ENCODE measurements around the gene CYLD.

CYLD gene

GRCh38 chr16:50741225-50741780 lies 583 bp upstream of the CYLD start:
- no peak for TF ChIP-seq POLR2AphosphoS5 (IDR thresholded peaks at IDR 0.05; ENCODE audit: borderline replicate concordance, low read depth, low read length)
- no peak for TF ChIP-seq FOXP2 (optimal IDR thresholded peaks at IDR 0.05; ENCODE audit: control extremely low read depth, extremely low read length, insufficient read depth)
- TF ChIP-seq EZH2 (IDR thresholded peaks at IDR 0.05) = no peak
- peak overlapping the region; percentile 53 for H3K4me3 ChIP-seq
- no peak overlapping the region for H3K27ac ChIP-seq
- no peaks in the 10 kb centered on the region for H3K36me3 ChIP-seq (ENCODE audit: insufficient read depth, low read length)
- no peak overlapping the region for H3K9ac ChIP-seq (ENCODE audit: insufficient read length)
- no peak for DNase-seq (ENCODE audit: low read depth, low spot score)
- no peaks in the 10 kb centered on the region for H3K9me3 ChIP-seq (ENCODE audit: low read depth, low read length)

- H3K4me3 ChIP-seq = peak overlapping the region; percentile 73
- H3K9ac ChIP-seq (ENCODE audit: insufficient read length) = peak overlapping the region; percentile 29
Observed at GRCh38 chr16:50742576-50743200, 802 bp downstream of the CYLD start.

GRCh38 chr16:50743581-50744225 lies 1.8 kb downstream of the CYLD start:
- no peak overlapping the region for H3K9ac ChIP-seq (ENCODE audit: insufficient read length)
- DNase-seq (ENCODE audit: low read depth, low spot score) = no peak
- TF ChIP-seq EZH2 (IDR thresholded peaks at IDR 0.05) (no peak), POLR2AphosphoS5 (IDR thresholded peaks at IDR 0.05; ENCODE audit: borderline replicate concordance, low read depth, low read length) (no peak), FOXP2 (optimal IDR thresholded peaks at IDR 0.05; ENCODE audit: control extremely low read depth, extremely low read length, insufficient read depth) (no peak)
- no peaks in the 10 kb centered on the region for H3K36me3 ChIP-seq (ENCODE audit: insufficient read depth, low read length)
- no peak overlapping the region for H3K27ac ChIP-seq
- H3K4me3 ChIP-seq = no peak overlapping the region
- H3K9me3 ChIP-seq (ENCODE audit: low read depth, low read length) = no peaks in the 10 kb centered on the region

More at GRCh38 chr16:50742576-50743200, 802 bp downstream of the CYLD start:
- Histone ChIP-seq H3K27ac (no peak overlapping the region), H3K9me3 (ENCODE audit: low read depth, low read length) (no peaks in the 10 kb centered on the region), H3K36me3 (ENCODE audit: insufficient read depth, low read length) (no peaks in the 10 kb centered on the region)
- no peak for TF ChIP-seq FOXP2 (optimal IDR thresholded peaks at IDR 0.05; ENCODE audit: control extremely low read depth, extremely low read length, insufficient read depth)
- no peak for TF ChIP-seq EZH2 (IDR thresholded peaks at IDR 0.05)
- TF ChIP-seq POLR2AphosphoS5 (IDR thresholded peaks at IDR 0.05; ENCODE audit: borderline replicate concordance, low read depth, low read length) = no peak
- no peak for DNase-seq (ENCODE audit: low read depth, low spot score)

- no peaks in the 10 kb centered on the region for H3K9me3 ChIP-seq (ENCODE audit: low read depth, low read length)
- H3K27ac ChIP-seq = no peak overlapping the region
- H3K9ac ChIP-seq (ENCODE audit: insufficient read length) = no peak overlapping the region
- no peaks in the 10 kb centered on the region for H3K36me3 ChIP-seq (ENCODE audit: insufficient read depth, low read length)
- H3K4me3 ChIP-seq = no peak overlapping the region
- TF ChIP-seq FOXP2 (optimal IDR thresholded peaks at IDR 0.05; ENCODE audit: control extremely low read depth, extremely low read length, insufficient read depth) (no peak), EZH2 (IDR thresholded peaks at IDR 0.05) (no peak), POLR2AphosphoS5 (IDR thresholded peaks at IDR 0.05; ENCODE audit: borderline replicate concordance, low read depth, low read length) (no peak)
- no peak for DNase-seq (ENCODE audit: low read depth, low spot score)
Observed at GRCh38 chr16:50744881-50745280, 3.0 kb downstream of the CYLD start.

- no peak for TF ChIP-seq FOXP2 (optimal IDR thresholded peaks at IDR 0.05; ENCODE audit: control extremely low read depth, extremely low read length, insufficient read depth)
- Histone ChIP-seq H3K4me3 (no peak overlapping the region), H3K9me3 (ENCODE audit: low read depth, low read length) (no peaks in the 10 kb centered on the region)
Observed at GRCh38 chr16:50745940-50746339, 4.1 kb downstream of the CYLD start.

GRCh38 chr16:50747207-50747956 lies 5.5 kb downstream of the CYLD start:
- no peak overlapping the region for H3K4me3 ChIP-seq
- no peaks in the 10 kb centered on the region for H3K36me3 ChIP-seq (ENCODE audit: insufficient read depth, low read length)
- H3K9me3 ChIP-seq (ENCODE audit: low read depth, low read length) = no peaks in the 10 kb centered on the region
- no peak overlapping the region for H3K27ac ChIP-seq
- no peak for TF ChIP-seq FOXP2 (optimal IDR thresholded peaks at IDR 0.05; ENCODE audit: control extremely low read depth, extremely low read length, insufficient read depth)
- TF ChIP-seq POLR2AphosphoS5 (IDR thresholded peaks at IDR 0.05; ENCODE audit: borderline replicate concordance, low read depth, low read length) = no peak
- no peak for TF ChIP-seq EZH2 (IDR thresholded peaks at IDR 0.05)
- H3K9ac ChIP-seq (ENCODE audit: insufficient read length) = no peak overlapping the region
- no peak for DNase-seq (ENCODE audit: low read depth, low spot score)

More at GRCh38 chr16:50745940-50746339, 4.1 kb downstream of the CYLD start:
- Histone ChIP-seq H3K27ac (no peak overlapping the region), H3K9ac (ENCODE audit: insufficient read length) (no peak overlapping the region), H3K36me3 (ENCODE audit: insufficient read depth, low read length) (no peaks in the 10 kb centered on the region)
- DNase-seq (ENCODE audit: low read depth, low spot score) = no peak

- DNase-seq (ENCODE audit: low read depth, low spot score) = no peak
- no peak overlapping the region for H3K4me3 ChIP-seq
- H3K36me3 ChIP-seq (ENCODE audit: insufficient read depth, low read length) = no peaks in the 10 kb centered on the region
- H3K9ac ChIP-seq (ENCODE audit: insufficient read length) = no peak overlapping the region
- H3K27ac ChIP-seq = no peak overlapping the region
- no peak for TF ChIP-seq POLR2AphosphoS5 (IDR thresholded peaks at IDR 0.05; ENCODE audit: borderline replicate concordance, low read depth, low read length)
- TF ChIP-seq EZH2 (IDR thresholded peaks at IDR 0.05) = no peak
- TF ChIP-seq FOXP2 (optimal IDR thresholded peaks at IDR 0.05; ENCODE audit: control extremely low read depth, extremely low read length, insufficient read depth) = no peak
- H3K9me3 ChIP-seq (ENCODE audit: low read depth, low read length) = no peaks in the 10 kb centered on the region
Observed at GRCh38 chr16:50751528-50751927, 9.6 kb downstream of the CYLD start.
